Measurements from ENCODE around the gene ENTPD6.
"Not testable (repeated sequence)": the region's sequence is repeated elsewhere in the genome, so short reads cannot be mapped to it uniquely, and the experiment has no call there.

Gene ENTPD6

GRCh38 chr20:25225642-25226432, 30.3 kb downstream of the ENTPD6 start:
- no peak for DNase-seq

GRCh38 chr20:25226433-25227316, 31.2 kb downstream of the ENTPD6 start:
- DNase-seq = no peak

GRCh38 chr20:25227317-25227831, 31.9 kb downstream of the ENTPD6 start:
- no peak for DNase-seq

GRCh38 chr20:25229486-25230165, 34.1 kb downstream of the ENTPD6 start:
- no peak for DNase-seq

GRCh38 chr20:25230166-25230831, 34.8 kb downstream of the ENTPD6 start:
- no peak for DNase-seq

GRCh38 chr20:25233016-25233772, 37.7 kb downstream of the ENTPD6 start:
- DNase-seq = no peak

GRCh38 chr20:25234009-25234849, 38.7 kb downstream of the ENTPD6 start:
- not testable (repeated sequence) for DNase-seq

GRCh38 chr20:25236450-25237304, 41.2 kb downstream of the ENTPD6 start:
- no peak for DNase-seq

GRCh38 chr20:25237610-25238318, 42.3 kb downstream of the ENTPD6 start:
- DNase-seq = no peak

GRCh38 chr20:25238319-25239037, 43.0 kb downstream of the ENTPD6 start:
- DNase-seq = no peak

- DNase-seq = no peak
These were observed 44.2 kb downstream of the ENTPD6 start for GRCh38 chr20:25239387-25240370.

- not testable (repeated sequence) for DNase-seq
These were observed 45.5 kb downstream of the ENTPD6 start for GRCh38 chr20:25240851-25241658.

GRCh38 chr20:25241659-25241955, 46.1 kb downstream of the ENTPD6 start:
- DNase-seq = not testable (repeated sequence)

- peak in 1 of 2 experiments; percentile 13 for DNase-seq
These were observed 46.7 kb downstream of the ENTPD6 start for GRCh38 chr20:25242231-25242630.

- no peak for DNase-seq
These were observed 48.0 kb downstream of the ENTPD6 start for GRCh38 chr20:25243416-25243979.

- DNase-seq = no peak
These were observed 49.5 kb downstream of the ENTPD6 start for GRCh38 chr20:25244976-25245375.
